Measurements from ENCODE around the gene GASK1A.

GASK1A gene

DNA sequence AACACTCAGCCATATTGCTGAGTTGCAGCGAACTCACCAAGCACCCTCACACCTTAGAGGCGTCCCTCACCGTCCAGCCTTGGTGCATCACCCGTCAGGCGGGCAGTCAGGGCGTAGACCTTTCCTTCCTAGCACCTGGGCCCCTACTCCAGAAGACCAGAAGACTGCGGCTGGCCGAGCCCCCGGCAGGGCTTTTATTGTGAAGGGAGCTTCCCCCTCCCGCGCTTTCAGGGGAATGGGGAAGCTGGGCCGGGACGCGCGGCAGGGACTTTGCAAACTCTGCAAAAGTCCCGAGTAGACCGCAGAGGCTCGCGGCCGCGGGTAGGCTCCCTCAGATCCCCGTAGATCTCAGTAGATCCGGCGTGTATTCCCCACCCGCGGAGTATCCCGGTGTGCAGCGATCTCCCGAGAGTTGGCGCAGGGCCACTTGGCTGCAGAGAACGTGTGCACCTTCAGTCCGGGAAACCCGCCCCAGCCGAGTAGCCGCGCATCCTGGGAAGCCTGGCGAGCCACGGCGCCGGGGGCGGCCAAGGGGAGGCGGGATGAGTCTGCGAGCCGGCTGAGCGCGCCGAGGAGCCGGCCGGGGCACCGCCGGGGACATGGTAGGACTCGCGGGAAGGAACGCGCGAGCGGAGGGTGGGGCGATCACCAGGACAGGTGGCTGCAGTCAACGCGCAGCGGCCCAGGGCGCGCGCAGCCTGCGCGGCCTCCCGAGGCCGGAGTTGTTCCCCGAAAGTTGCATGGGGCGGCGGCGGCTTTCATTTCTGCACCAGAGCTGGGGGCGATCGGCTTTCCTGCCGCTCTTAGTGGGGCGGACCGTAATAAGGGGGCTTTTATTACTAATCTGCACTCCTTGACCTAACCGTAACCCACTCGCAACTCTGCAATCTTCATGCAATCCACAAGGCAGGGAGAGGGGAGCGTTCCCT lies at the start of gene GASK1A:
Gene GASK1A (plus strand): TSS at position 268 of the 929 bp plus-strand sequence. CDS start 332 bp downstream, at position 600.
- POLR2A ChIA-PET: no interaction called here
- CTCF ChIA-PET: interaction anchor here (0.6 to 2.3 kb wide), 3 partner anchors 18 to 1075 kb away, joined by 3 to 7 read pairs (median 4); no protein-coding TSS in a partner anchor
- no peak for TF ChIP-seq BHLHE40 (IDR thresholded peaks at IDR 0.05; ENCODE audit: borderline replicate concordance)
- TF ChIP-seq L3MBTL2 (conservative IDR thresholded peaks at IDR 0.05): peak; percentile 77
- DNase-seq (ENCODE audit: extremely low spot score): peak; percentile 62

DNA sequence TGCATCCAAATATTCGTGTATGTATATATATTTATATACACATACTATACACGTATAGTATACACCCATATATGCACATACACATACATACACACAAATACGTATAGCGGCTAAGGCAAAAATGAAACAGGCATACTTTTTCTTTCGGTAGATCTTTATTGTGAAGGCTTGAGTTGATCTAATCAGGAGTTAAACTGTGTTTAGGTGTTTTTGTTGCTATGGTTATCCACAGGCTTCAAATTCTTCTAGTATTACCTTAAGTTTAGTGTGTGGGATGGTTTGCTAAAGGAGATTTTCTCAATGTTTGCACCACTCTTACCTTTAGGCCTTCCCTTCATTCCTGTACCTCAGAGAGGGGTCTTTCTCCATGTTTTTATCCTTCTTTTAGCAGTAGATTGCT lies 45.0 kb upstream of the GASK1A start:
- POLR2A ChIA-PET: no interaction called here
- CTCF ChIA-PET: no interaction called here
- DNase-seq (ENCODE audit: extremely low spot score): no peak
- no peak for TF ChIP-seq L3MBTL2 (conservative IDR thresholded peaks at IDR 0.05)
- TF ChIP-seq BHLHE40 (IDR thresholded peaks at IDR 0.05; ENCODE audit: borderline replicate concordance): no peak
- no peak for TF ChIP-seq SP1 (IDR thresholded peaks at IDR 0.05)
- TF ChIP-seq LEF1 (IDR thresholded peaks at IDR 0.05; ENCODE audit: borderline replicate concordance): no peak
- TF ChIP-seq FOXK2 (IDR thresholded peaks at IDR 0.05): no peak
- TF ChIP-seq, protein P1, sequence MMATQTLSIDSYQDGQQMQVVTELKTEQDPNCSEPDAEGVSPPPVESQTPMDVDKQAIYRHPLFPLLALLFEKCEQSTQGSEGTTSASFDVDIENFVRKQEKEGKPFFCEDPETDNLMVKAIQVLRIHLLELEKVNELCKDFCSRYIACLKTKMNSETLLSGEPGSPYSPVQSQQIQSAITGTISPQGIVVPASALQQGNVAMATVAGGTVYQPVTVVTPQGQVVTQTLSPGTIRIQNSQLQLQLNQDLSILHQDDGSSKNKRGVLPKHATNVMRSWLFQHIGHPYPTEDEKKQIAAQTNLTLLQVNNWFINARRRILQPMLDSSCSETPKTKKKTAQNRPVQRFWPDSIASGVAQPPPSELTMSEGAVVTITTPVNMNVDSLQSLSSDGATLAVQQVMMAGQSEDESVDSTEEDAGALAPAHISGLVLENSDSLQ (IDR thresholded peaks at IDR 0.05): no peak
- TF ChIP-seq ELF4 (IDR thresholded peaks at IDR 0.05): no peak

DNA sequence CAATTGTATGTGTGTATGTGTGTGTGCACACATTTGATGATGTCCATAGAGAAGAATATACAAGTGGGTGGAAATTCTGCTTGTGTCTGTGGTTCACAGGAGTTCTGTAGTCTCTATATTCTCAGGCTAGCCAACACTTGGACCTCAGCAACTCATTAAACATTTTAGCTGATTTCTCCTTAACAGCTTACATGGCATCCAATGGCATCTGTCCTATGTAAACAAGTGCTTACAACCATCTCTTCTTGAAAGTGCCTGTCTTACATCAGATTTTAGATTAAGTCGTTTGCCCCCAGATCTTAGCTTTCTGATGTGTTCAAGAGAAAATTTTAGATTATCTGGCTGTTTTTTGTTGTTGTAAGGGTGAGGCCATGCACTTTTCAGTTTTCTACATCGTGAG lies 44.2 kb upstream of the GASK1A start:
- CTCF ChIA-PET: no interaction called here
- DNase-seq (ENCODE audit: extremely low spot score): no peak
- no peak for TF ChIP-seq LEF1 (IDR thresholded peaks at IDR 0.05; ENCODE audit: borderline replicate concordance)
- no peak for TF ChIP-seq HDGF (IDR thresholded peaks at IDR 0.05; ENCODE audit: borderline replicate concordance)
- TF ChIP-seq FOXK2 (IDR thresholded peaks at IDR 0.05): no peak
- no peak for TF ChIP-seq L3MBTL2 (conservative IDR thresholded peaks at IDR 0.05)
- TF ChIP-seq FOXM1 (IDR thresholded peaks at IDR 0.05; ENCODE audit: borderline replicate concordance): no peak
- no peak for TF ChIP-seq BHLHE40 (IDR thresholded peaks at IDR 0.05; ENCODE audit: borderline replicate concordance)
- no peak for TF ChIP-seq SUZ12 (IDR thresholded peaks at IDR 0.05)
- POLR2A ChIA-PET: no interaction called here

DNA sequence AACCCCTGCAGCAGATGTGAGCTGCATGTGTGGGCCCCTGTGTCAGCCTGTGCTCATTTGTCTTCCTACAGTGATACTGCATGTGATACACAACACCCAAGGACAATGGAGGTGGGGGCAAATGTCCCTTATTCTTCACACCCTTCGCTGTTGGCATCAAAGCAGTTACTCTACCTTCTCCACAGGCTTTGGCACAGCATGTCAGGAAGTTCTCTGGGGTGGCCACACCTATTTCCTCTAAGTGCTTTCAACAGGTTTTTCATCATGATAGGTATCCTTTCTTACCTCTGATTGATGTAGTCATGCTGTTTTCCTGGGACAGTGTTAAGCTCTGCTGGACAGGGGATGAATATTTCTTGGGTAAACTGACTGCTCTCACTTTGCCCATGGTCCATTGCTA lies 43.6 kb upstream of the GASK1A start:
- ChIA-PET POLR2A (no interaction called here), CTCF (no interaction called here)
- DNase-seq (ENCODE audit: extremely low spot score): no peak
- TF ChIP-seq FOXA1 (IDR thresholded peaks at IDR 0.05) (no peak), ARNT (IDR thresholded peaks at IDR 0.05) (no peak), ZNF384 (IDR thresholded peaks at IDR 0.05) (no peak), FOXK2 (IDR thresholded peaks at IDR 0.05) (no peak), BHLHE40 (IDR thresholded peaks at IDR 0.05; ENCODE audit: borderline replicate concordance) (no peak), FOXM1 (IDR thresholded peaks at IDR 0.05; ENCODE audit: borderline replicate concordance) (no peak), ELF4 (IDR thresholded peaks at IDR 0.05) (no peak), CTBP1 (IDR thresholded peaks at IDR 0.05; ENCODE audit: borderline replicate concordance) (no peak), SUZ12 (IDR thresholded peaks at IDR 0.05) (no peak), L3MBTL2 (conservative IDR thresholded peaks at IDR 0.05) (no peak), TARDBP (IDR thresholded peaks at IDR 0.05) (no peak), SP1 (IDR thresholded peaks at IDR 0.05) (no peak), NFRKB (IDR thresholded peaks at IDR 0.05) (no peak), HDGF (IDR thresholded peaks at IDR 0.05; ENCODE audit: borderline replicate concordance) (no peak), LEF1 (IDR thresholded peaks at IDR 0.05; ENCODE audit: borderline replicate concordance) (no peak)
- TF ChIP-seq, protein P1 (IDR thresholded peaks at IDR 0.05): no peak

DNA sequence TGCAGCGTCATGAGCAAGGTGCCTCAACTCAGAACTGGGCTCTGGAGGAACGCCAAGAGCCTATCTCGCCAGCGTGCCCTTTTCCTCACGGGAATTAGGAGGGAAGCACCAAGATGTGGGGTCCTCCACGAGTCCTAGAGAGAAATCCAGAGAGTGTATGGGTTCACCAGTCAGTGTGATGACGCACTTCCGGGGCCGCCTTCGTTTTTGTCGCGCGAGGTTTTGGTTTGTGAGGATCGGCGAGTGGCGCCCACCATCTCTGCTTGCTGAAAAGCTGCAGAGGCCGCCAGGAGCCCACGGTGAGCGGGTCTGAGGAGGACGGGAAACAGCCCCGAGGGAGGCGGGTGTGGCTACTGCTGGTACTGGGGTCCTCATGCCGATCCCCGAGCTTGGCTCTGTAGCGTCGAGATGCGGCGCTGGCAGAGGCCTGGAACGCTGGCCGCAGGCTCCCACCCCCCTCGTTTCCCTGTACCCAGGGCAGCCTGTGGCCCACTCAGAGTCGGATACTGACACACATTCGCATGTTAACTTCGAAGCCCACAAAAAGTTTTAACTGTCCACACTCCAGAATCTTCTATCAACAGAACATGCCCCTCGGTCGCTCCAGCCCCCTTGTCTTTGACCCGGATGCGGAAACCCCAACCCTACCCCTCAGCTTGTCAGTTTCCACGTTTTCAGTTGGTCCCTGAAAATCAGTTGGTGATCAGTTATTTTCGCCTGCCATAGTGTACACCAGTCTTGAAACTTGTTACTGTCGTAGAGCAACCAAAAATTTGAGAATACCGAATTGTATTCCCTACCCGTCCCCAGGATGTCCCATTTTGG lies 42.7 kb upstream of the GASK1A start:
- CTCF ChIA-PET: no interaction called here
- POLR2A ChIA-PET: no interaction called here
- TF ChIP-seq ELF4 (IDR thresholded peaks at IDR 0.05) (no peak), FOXM1 (IDR thresholded peaks at IDR 0.05; ENCODE audit: borderline replicate concordance) (no peak), ZNF384 (IDR thresholded peaks at IDR 0.05) (no peak), FOXK2 (IDR thresholded peaks at IDR 0.05) (no peak), TARDBP (IDR thresholded peaks at IDR 0.05) (no peak), SP1 (IDR thresholded peaks at IDR 0.05) (no peak), ARNT (IDR thresholded peaks at IDR 0.05) (no peak), FOXA1 (IDR thresholded peaks at IDR 0.05) (no peak), CTBP1 (IDR thresholded peaks at IDR 0.05; ENCODE audit: borderline replicate concordance) (no peak)
- DNase-seq (ENCODE audit: extremely low spot score): no peak

DNA sequence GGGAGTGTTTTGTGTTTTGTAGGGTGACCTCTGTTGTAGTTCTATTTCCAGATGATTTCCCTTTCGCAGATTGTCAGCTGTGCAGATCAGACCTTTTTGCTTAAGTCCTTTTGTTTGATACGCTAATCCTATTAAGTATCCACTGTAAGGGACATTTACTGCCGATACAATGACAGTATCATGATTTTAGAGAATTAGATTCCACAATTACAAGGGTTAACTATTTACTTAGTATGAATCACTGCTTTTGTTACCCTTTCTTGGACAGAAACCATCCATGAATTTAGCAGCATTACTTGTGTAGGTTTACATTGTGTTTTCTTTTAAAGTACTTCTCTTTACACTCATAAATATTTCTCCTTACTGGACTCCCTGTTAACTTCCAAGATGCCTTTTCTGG lies 41.8 kb upstream of the GASK1A start:
- no peak for DNase-seq (ENCODE audit: extremely low spot score)
- ChIA-PET POLR2A (no interaction called here), CTCF (no interaction called here)
- TF ChIP-seq TARDBP (IDR thresholded peaks at IDR 0.05): no peak
- no peak for TF ChIP-seq HDGF (IDR thresholded peaks at IDR 0.05; ENCODE audit: borderline replicate concordance)

DNA sequence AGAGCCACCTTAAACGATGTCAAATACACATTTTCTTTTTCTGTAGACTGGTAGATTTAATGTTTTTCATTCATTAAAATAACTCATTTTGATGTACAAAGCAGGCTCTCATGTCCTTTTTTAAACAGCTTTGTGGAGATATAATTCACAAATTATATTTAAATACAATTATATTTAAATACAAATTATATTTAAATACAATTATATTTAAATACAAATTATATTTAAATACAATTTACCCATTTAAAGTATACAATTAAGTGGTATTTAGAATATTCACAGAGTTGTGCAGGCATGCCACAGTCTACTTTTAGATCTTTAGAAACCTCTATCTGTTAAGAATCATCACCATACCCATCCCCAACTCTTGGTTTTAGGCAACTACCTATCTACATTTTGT lies 36.4 kb upstream of the GASK1A start:
- CTCF ChIA-PET: no interaction called here
- POLR2A ChIA-PET: no interaction called here
- no peak for DNase-seq (ENCODE audit: extremely low spot score)
- TF ChIP-seq L3MBTL2 (conservative IDR thresholded peaks at IDR 0.05) (no peak), FOXK2 (IDR thresholded peaks at IDR 0.05) (no peak), FOXM1 (IDR thresholded peaks at IDR 0.05; ENCODE audit: borderline replicate concordance) (no peak)

Data from HEK293T (cell line).